ENCODE data around the gene LDLRAD3. TPM values are rescaled to one million over a fixed set of nuclear protein-coding genes. Genes with fewer than 3 reads are reported as not detected.

The LDLRAD3 gene
- total and polyA plus RNA-seq, 10 donors = 1.5 to 9.6 (median 8.1) TPM

GRCh38 chr11:35950082-35950481 is 6.2 kb downstream of the LDLRAD3 start:
- Histone ChIP-seq H3K4me1 (peaks cover 0 to 9% (median 2%) of the 10 kb centered on the region in 6 donors), H3K4me3 (no peak overlapping the region), H3K36me3 (no peaks in the 10 kb centered on the region), H3K27me3 (replicated peaks in 1 of 7) (peaks cover 0 to 7% (median 0%) of the 10 kb centered on the region in 7 donors), H3K27ac (no peak overlapping the region), H3K9me3 (no peaks in the 10 kb centered on the region)
- intact Hi-C loops (cut with DNase I; ENCODE audit: low total_unique reads) = no loop called here
- TF ChIP-seq POLR2A (IDR thresholded peaks at IDR 0.05) = no peak
- TF ChIP-seq POLR2AphosphoS5 (IDR thresholded peaks at IDR 0.05) = no peak
- no peak for TF ChIP-seq CTCF (IDR thresholded peaks at IDR 0.05 in 8 of 11, conservative IDR thresholded peaks at IDR 0.05 in 3 of 11)
- 68 to 89% (median 83%) methylated on average over 5 of the region's 5 CpGs for WGBS, 5 donors
- no peak for DNase-seq

GRCh38 chr11:35951680-35952079 is 7.8 kb downstream of the LDLRAD3 start:
- no peak for DNase-seq
- Histone ChIP-seq H3K9me3 (no peaks in the 10 kb centered on the region), H3K27ac (no peak overlapping the region), H3K4me3 (no peak overlapping the region), H3K4me1 (no peaks in the 10 kb centered on the region), H3K27me3 (replicated peaks in 1 of 7) (peaks cover 0 to 4% (median 0%) of the 10 kb centered on the region in 7 donors), H3K36me3 (no peaks in the 10 kb centered on the region)
- TF ChIP-seq POLR2A (IDR thresholded peaks at IDR 0.05) (no peak), CTCF (IDR thresholded peaks at IDR 0.05 in 8 of 11, conservative IDR thresholded peaks at IDR 0.05 in 3 of 11) (no peak), POLR2AphosphoS5 (IDR thresholded peaks at IDR 0.05) (no peak)
- 69 to 80% (median 76%) methylated on average over 3 of the region's 3 CpGs for WGBS, 5 donors
- intact Hi-C loops (cut with DNase I; ENCODE audit: low total_unique reads) = no loop called here

GRCh38 chr11:35953081-35953760 is 9.4 kb downstream of the LDLRAD3 start:
- no peak for DNase-seq
- intact Hi-C loops (cut with DNase I; ENCODE audit: low total_unique reads) = no loop called here
- Histone ChIP-seq H3K27me3 (replicated peaks in 1 of 7) (peaks cover 0 to 4% (median 0%) of the 10 kb centered on the region in 7 donors), H3K36me3 (no peaks in the 10 kb centered on the region), H3K27ac (no peak overlapping the region), H3K4me1 (no peaks in the 10 kb centered on the region), H3K4me3 (no peak overlapping the region), H3K9me3 (no peaks in the 10 kb centered on the region)
- 77 to 87% (median 81%) methylated on average over 13 of the region's 13 CpGs for WGBS, 5 donors
- no peak for TF ChIP-seq POLR2A (IDR thresholded peaks at IDR 0.05)
- no peak for TF ChIP-seq POLR2AphosphoS5 (IDR thresholded peaks at IDR 0.05)
- no peak for TF ChIP-seq CTCF (IDR thresholded peaks at IDR 0.05 in 8 of 11, conservative IDR thresholded peaks at IDR 0.05 in 3 of 11)

- H3K27me3 ChIP-seq (replicated peaks in 1 of 7) = peaks cover 0 to 4% (median 0%) of the 10 kb centered on the region in 7 donors
- intact Hi-C loops (cut with DNase I; ENCODE audit: low total_unique reads) = no loop called here
- TF ChIP-seq POLR2AphosphoS5 (IDR thresholded peaks at IDR 0.05) (no peak), POLR2A (IDR thresholded peaks at IDR 0.05) (no peak), CTCF (IDR thresholded peaks at IDR 0.05 in 8 of 11, conservative IDR thresholded peaks at IDR 0.05 in 3 of 11) (no peak)
These were observed 10.3 kb downstream of the LDLRAD3 start for GRCh38 chr11:35954205-35954604.

More at GRCh38 chr11:35954205-35954604, 10.3 kb downstream of the LDLRAD3 start:
- DNase-seq = no peak
- Histone ChIP-seq H3K4me1 (no peaks in the 10 kb centered on the region), H3K36me3 (no peaks in the 10 kb centered on the region), H3K9me3 (no peaks in the 10 kb centered on the region), H3K4me3 (no peak overlapping the region), H3K27ac (no peak overlapping the region)
- 78 to 92% (median 84%) methylated on average over 3 of the region's 3 CpGs for WGBS, 5 donors

Data from spleen (tissue), 11 donors.